Renal pelvis (tissue), 4 donors: ENCODE measurements around the gene EZH1. TPM values are rescaled to one million over a fixed set of nuclear protein-coding genes. Genes with fewer than 3 reads are reported as not detected.

Experiments used
- DNase-seq: peaks from one replicate; pipeline ENCODE4 v3.0.0-alpha.2; 2013
- polyA plus RNA-seq, 3 donors: library from polyadenylated mRNA; unstranded; fragments of 120-200 nt; gene quantifications; one replicate each; pipeline ENCODE4 v1.2.1, GENCODE V29; 2013; ENCODE audit not compliant: insufficient read length in 3 of 3

EZH1 gene
- polyA plus RNA-seq, 3 donors = 37.8 to 69.6 (median 57.9) TPM

GRCh38 chr17:42684929-42685556, 59.8 kb downstream of the EZH1 start:
- DNase-seq = no peak

GRCh38 chr17:42683407-42684034, 61.3 kb downstream of the EZH1 start:
- DNase-seq = no peak

- no peak for DNase-seq
Measured at GRCh38 chr17:42682722-42683403, 62.0 kb downstream of the EZH1 start.

- DNase-seq = no peak
Measured at GRCh38 chr17:42681976-42682721, 62.7 kb downstream of the EZH1 start, which contains the start of gene CNTNAP1. Gene CNTNAP1 (plus strand): TSS chr17:42682531. CDS start chr17:42682830, 299 bp downstream.

GRCh38 chr17:42680331-42680808, 64.5 kb downstream of the EZH1 start:
- DNase-seq = no peak

GRCh38 chr17:42679492-42680330, 65.1 kb downstream of the EZH1 start:
- no peak for DNase-seq

- no peak for DNase-seq
Measured at GRCh38 chr17:42678951-42679491, 65.8 kb downstream of the EZH1 start.

GRCh38 chr17:42677921-42678781, 66.7 kb downstream of the EZH1 start:
- no peak for DNase-seq

GRCh38 chr17:42677012-42677857, 67.6 kb downstream of the EZH1 start:
- DNase-seq = peak; percentile 100

GRCh38 chr17:42676424-42677011, 68.3 kb downstream of the EZH1 start, which contains the start of gene PLEKHH3:
Gene PLEKHH3 (minus strand): TSS chr17:42676994. CDS start chr17:42676563, 431 bp downstream.
- DNase-seq = no peak

- DNase-seq = no peak
Measured at GRCh38 chr17:42675965-42676423, 68.8 kb downstream of the EZH1 start.

GRCh38 chr17:42675348-42675964, 69.4 kb downstream of the EZH1 start:
- no peak for DNase-seq

- DNase-seq = no peak
Measured at GRCh38 chr17:42674755-42675347, 70.0 kb downstream of the EZH1 start.

GRCh38 chr17:42673885-42674754, 70.7 kb downstream of the EZH1 start:
- DNase-seq = no peak

- no peak for DNase-seq
Measured at GRCh38 chr17:42673266-42673884, 71.5 kb downstream of the EZH1 start.

GRCh38 chr17:42672038-42672437, 72.8 kb downstream of the EZH1 start:
- no peak for DNase-seq
